ENCODE data around the gene NR1H3.

Gene NR1H3

GRCh38 chr11:47244448-47245350 lies 13.1 kb upstream of the NR1H3 start:
- no peak for DNase-seq (ENCODE audit: low spot score)

DNA sequence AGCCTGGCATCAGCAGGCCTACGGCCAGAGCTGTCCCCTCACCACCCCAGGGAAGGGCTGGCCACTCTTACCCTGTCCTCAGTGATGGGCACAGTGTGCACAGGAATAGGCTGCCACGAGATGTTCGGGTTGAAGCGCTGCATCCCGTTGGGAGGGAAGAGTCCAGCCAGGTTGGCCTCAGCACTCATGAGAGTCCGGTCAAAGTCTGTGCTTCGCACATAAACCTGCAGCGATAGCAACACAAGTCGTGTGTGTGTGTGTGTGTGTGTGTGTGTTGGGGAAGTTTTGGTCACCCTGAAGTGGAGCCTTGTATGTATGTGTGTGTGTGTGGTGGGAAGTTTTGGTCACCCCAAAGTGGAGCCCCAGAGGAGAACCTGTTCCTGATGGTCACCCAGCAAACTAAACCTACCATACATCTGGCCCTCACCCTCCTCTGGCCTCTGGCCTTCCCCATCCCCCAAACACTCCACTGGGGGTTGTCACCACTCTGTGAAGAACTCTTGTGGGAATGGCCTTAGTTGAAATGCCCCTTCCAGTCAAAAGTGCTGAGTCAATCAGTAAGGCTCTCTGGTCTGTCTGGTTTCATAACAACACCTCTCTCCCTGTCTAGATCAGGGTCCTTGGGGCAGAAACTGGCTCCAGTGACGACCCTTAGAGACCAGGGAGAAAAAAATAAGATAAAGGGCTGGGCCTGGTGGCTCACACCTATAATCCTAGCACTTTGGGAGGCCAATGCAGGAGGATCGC lies 12.0 kb upstream of the NR1H3 start:
- no peak for DNase-seq (ENCODE audit: low spot score)

DNA sequence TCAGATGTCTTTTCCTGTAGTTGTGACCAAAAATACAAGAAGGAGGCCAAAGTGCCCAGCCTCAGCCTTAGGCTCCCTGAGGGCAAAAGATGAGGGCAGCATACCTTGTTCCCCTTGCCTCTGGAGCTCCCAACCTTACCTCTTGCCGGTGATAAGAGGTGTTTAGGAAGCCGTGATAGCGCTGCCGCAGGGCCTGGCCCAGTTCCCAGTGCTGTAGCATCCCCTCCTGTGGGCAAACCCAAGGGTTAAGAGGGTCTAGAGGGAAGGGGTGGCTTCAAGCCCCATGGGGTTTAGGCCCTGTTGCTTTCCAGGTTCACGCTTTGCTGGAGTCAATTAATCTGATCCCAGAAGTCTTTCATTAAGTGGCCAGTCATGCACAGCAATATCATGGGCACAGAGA lies 10.3 kb upstream of the NR1H3 start:
- DNase-seq (ENCODE audit: low spot score): no peak

DNA sequence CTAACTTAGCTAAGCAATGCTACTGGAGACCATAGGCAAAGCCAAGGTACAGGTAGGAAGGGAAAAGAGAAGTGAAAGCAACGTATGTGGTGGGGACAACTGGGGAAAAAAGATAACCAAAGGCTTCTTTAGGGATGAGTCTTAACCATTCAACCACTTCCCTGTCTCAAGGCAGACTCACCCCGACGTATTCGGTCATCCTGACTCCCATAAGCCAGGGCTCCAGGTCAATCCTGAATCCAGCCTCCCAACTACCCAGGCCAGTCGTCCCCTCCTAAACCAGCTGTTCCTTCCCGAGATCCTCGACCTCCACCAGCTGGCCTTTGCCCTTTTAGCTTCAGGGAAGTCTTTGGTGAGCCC lies 9.5 kb upstream of the NR1H3 start:
- DNase-seq (ENCODE audit: low spot score): no peak

- DNase-seq (ENCODE audit: low spot score): peak; percentile 94
These were observed 9.0 kb upstream of the NR1H3 start, which contains the start of gene ACP2 for GRCh38 chr11:47248664-47249377. Gene ACP2, minus strand, starts transcription at chr11:47248814. Its CDS starts 25 bp downstream, at chr11:47248789.

DNA sequence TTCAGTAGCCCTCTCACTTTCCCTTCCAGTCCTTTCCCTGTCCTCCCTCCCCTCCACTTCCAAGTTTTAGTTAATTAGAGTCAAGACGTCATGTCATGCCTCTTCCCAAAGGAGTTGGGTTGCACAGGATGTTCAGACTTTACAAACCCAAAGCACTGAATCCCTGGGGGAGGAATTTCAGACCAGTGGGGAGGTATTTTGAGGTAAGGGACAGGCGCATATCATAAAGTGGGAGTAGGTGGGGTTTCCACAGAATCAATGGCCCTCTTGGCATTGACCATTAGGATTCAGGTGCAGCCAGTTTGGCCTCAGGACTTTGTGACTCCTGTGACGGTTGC lies 8.4 kb upstream of the NR1H3 start:
- DNase-seq (ENCODE audit: low spot score): no peak

GRCh38 chr11:47251751-47252150 lies 6.0 kb upstream of the NR1H3 start:
- no peak for DNase-seq (ENCODE audit: low spot score)

DNA sequence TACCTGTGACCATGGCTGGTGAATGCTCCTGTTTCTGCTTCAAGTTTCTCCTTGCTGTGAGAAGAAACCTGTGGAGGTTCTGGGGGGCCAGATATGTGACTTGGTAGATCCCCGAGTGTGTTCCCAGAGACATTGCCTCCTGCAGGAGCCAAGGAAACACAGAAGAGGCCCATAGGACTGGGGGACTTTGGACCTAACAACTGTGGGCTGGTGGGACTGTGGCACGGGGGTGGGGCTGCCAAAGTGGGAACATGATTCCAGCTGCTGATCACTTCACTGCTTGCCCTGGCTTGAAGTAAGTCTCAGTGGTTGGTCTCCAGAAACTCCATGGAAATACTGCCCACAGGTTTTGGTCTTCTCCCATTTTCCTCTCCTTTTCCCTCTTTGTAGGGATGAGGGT lies 4.1 kb upstream of the NR1H3 start:
- no peak for DNase-seq (ENCODE audit: low spot score)

- DNase-seq (ENCODE audit: low spot score): no peak
These were observed 3.4 kb upstream of the NR1H3 start for GRCh38 chr11:47254386-47254785.

DNA sequence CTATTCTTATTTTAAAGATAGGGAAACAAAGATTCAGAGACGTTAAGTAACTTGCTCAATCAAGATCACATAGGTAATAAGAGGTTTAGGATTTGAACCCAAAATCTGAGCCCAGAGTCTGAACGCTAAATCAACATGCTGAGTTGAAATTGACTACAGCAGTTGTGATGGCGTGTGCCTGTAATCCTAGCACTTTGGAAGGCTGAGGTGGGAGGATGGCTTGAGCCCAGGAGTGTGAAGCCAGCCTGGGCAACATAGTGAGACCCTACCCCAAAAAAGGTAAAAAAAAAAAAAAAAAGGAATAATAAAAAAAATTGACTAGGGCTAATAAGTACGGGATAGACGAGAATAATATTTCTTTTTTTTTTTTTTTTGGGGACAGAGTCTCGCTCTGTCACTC lies 1.4 kb upstream of the NR1H3 start:
- DNase-seq (ENCODE audit: low spot score): no peak

GRCh38 chr11:47257177-47257516 lies 649 bp upstream of the NR1H3 start:
- DNase-seq (ENCODE audit: low spot score): no peak

- DNase-seq (ENCODE audit: low spot score): no peak
These were observed 614 bp downstream of the NR1H3 start for GRCh38 chr11:47258317-47258902.

- peak; percentile 73 for DNase-seq (ENCODE audit: low spot score)
These were observed 1.6 kb downstream of the NR1H3 start for GRCh38 chr11:47259232-47259977.

DNA sequence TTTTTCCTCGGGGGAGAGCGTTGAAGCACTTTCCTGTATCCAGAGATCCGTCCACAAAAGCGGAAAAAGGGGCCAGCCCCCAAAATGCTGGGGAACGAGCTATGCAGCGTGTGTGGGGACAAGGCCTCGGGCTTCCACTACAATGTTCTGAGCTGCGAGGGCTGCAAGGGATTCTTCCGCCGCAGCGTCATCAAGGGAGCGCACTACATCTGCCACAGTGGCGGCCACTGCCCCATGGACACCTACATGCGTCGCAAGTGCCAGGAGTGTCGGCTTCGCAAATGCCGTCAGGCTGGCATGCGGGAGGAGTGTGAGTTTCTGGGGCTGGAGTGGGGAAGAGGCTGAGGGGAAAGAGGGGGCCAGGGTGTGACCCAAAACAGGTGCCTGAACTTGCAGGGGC lies 2.6 kb downstream of the NR1H3 start:
- DNase-seq (ENCODE audit: low spot score): no peak

- no peak for DNase-seq (ENCODE audit: low spot score)
These were observed 3.5 kb downstream of the NR1H3 start for GRCh38 chr11:47261291-47261800.

DNA sequence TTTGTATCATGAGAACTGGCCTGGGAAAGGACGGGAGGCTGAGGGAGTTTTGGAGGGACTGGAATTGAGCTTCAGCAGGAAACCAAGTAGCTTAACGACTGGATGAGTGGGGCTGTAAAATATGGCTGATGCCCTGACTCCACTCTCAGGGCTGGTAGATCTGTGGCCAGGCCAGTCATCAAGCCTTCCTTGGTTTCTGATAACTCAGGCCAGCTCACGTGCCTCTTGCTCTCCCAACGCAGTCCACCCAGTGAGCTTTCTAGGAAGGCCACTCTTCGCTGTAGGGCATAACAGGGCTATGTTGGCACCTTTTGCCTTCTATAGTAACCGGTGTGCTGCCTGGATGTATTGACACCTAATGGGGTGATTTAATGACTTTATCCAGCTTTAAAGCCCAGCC lies 6.3 kb downstream of the NR1H3 start:
- DNase-seq (ENCODE audit: low spot score): no peak

DNA sequence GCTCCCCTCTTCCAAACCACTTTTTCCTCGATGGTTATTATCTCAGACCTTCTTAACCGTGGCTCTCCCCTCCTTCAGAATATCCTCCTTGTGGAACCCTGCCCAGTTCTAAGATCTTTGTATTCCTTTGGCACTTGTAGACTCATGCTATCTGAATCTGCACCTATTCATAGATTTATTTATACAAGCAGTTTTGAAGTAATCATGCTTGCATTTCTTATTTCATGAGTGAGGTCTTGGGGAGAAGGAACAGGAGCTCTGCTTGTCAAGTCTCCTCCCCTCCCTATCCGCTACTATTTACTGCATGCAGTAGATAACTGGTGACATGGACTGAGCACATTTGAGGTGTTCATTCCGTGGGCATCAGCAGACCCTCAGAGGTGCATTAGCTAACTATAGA lies 6.7 kb downstream of the NR1H3 start:
- DNase-seq (ENCODE audit: low spot score): no peak

DNA sequence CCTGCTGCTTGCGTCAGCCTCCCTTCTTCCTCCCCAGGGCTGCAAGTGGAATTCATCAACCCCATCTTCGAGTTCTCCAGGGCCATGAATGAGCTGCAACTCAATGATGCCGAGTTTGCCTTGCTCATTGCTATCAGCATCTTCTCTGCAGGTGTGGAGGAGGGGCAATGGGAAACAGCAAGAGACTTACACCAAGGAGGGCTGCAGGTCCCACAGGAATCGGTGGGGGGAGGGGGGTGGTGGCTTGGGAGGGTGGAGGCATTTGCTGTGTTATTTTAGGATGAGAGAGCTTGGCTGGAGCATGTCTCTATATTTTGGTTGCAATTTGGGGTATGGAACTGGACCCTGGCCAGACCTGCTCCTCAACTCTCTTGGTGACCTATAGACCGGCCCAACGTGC lies 10.1 kb downstream of the NR1H3 start:
- no peak for DNase-seq (ENCODE audit: low spot score)

- DNase-seq (ENCODE audit: low spot score): no peak
These were observed 10.7 kb downstream of the NR1H3 start for GRCh38 chr11:47268448-47269001.

DNA sequence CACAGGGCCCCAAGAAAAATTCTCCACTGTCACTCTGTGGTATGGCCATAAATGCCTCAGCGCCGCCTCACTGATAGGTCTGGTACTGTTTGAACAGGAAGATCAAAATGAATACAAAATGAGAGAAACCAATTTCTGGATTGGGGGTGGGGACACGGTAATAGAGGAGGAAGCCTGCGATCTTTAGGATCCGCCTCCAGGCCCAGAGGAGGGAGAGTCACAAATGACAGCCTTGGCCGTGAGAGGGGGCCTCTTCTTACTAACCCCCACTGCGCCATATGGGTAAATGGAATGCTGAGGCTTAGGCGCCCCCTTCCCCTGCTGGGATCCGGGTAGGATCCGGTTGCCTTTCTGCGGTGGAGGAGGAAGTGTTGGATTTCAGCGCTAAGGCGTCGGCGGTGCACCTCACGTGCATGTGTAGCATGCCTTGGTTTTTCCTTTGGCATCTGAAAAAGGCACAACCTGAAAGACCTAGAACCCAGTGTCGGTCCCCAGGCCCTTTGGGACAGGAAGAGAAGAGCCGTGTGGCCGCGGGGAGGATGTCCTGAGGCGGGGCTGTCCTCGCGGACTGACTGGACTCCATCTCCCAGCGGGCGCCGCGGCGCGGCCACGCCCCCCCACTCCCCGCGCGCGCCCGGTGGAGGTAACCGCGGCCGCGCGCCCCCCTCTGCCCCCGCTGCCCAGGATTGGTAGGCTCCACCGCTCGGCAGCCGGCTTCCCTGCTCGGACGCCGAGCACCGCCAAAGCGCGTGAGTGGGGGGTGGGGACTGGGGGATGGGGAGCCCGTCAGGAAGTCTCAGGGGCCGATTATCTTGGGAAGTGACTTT lies 11.4 kb downstream of the NR1H3 start:
- DNase-seq (ENCODE audit: low spot score): peak; percentile 83

Measured in NAMALWA (cell line).